Psoas muscle (tissue), 8 donors: Measurements from ENCODE around the gene TFAM. TPM values are rescaled to one million over a fixed set of nuclear protein-coding genes. Genes with fewer than 3 reads are reported as not detected.

Experiments used
- ATAC-seq, 4 donors: fragments of 200-7000 bp; cut with Tn5 transposase; one replicate each; pipeline ENCODE4 v1.9.1; 2020; ENCODE audit warnings: moderate library complexity in 3 of 4, mild to moderate bottlenecking in 2 of 4
- DNase-seq, 2 donors: peaks; one replicate each; pipeline ENCODE4 v3.0.0-alpha.2; 2020
- H3K27ac ChIP-seq: fragments of 200-600 bp; one replicate; pipeline ENCODE4 v1.8.0; 2022
- H3K27me3 ChIP-seq, 3 donors: fragments of 200-600 bp in 1 of 3; one replicate each; pipeline versions ENCODE4 v1.6.1 to v1.8.0; 2013 to 2022; ENCODE audit warnings: low read length in 2 of 3, mild to moderate bottlenecking in 2 of 3, moderate library complexity in 1 of 3; ENCODE audit not compliant: insufficient read depth in 3 of 3
- H3K36me3 ChIP-seq, 2 donors: fragments of 200-600 bp in 1 of 2; one replicate each; pipeline versions ENCODE4 v1.6.1 to v1.8.0; 2013 to 2022; ENCODE audit warnings: low read depth in 1 of 2, mild to moderate bottlenecking in 1 of 2, moderate library complexity in 1 of 2; ENCODE audit not compliant: insufficient read depth in 1 of 2
- H3K4me1 ChIP-seq: fragments of 200-600 bp; one replicate; pipeline ENCODE4 v1.8.0; 2022
- H3K4me3 ChIP-seq: fragments of 200-600 bp; one replicate; pipeline ENCODE4 v1.8.0; 2022; ENCODE audit warnings: mild to moderate bottlenecking
- H3K9me3 ChIP-seq: fragments of 200-600 bp; one replicate; pipeline ENCODE4 v1.8.0; 2022
- CTCF ChIP-seq: fragments of 200-600 bp; IDR thresholded peaks from one replicate; pipeline ENCODE4 v1.8.0; 2022; ENCODE audit warnings: antibody characterized with exemption
- WGBS, 3 donors: extraction: QIAGEN DNeasy Blood & Tissue Kit; methylation state at CpG; one replicate each; pipeline versions ENCODE4 v1.1.6 to v1.1.7; 2013; 5-methylcytosine and 5-hydroxymethylcytosine counted together
- intact Hi-C, 2 donors: fragments of 100-400 bp; cut with DNase I; formaldehyde crosslinking; loops; one replicate each; pipeline versions ENCODE4 v1.11.0 to v1.14.2; 2022
- polyA plus RNA-seq, 3 donors: library from polyadenylated mRNA; stranded (reverse); fragments of 200-250 nt; gene quantifications; one replicate each; pipeline ENCODE4 v1.2.3, GENCODE V29; 2013
- total RNA-seq, 4 donors: library from RNA; stranded (reverse); fragmentation: NEBNext Ultra II Directional in 2 of 4; extraction: Animal tissue kit (Norgen Biotek cat#: 25700) in 2 of 4; gene quantifications; one replicate each; pipeline versions ENCODE4 v1.2.1 to v1.2.4, GENCODE V29; 2021 to 2023
- donor health status: healthy with polysubstance abuse.
- donor health status: DM: no; HTN: no; CAD: no; lungs with moderate emphysema.
- donor health status: Bipolar disorder and iron deficiency.
- donor health status: healthy.
- donor health status: DM: yes; HTN: yes; CAD: no.
- donor health status: DM: no; HTN: no; CAD: no.
- donor health status: DM: no; HTN: no; CAD: no.
- donor health status: DM: yes; HTN: yes; CAD: no.

Gene TFAM
- total and polyA plus RNA-seq, 7 donors, result 10.0 to 36.0 (median 24.4) TPM

- Histone ChIP-seq H3K4me3 (no peak overlapping the region), H3K4me1 (peaks cover 15% of the 10 kb centered on the region), H3K27ac (peak overlapping the region; percentile 66), H3K27me3 (no peaks in the 10 kb centered on the region), H3K9me3 (no peaks in the 10 kb centered on the region), H3K36me3 (peaks cover 0 to 13% of the 10 kb centered on the region in 2 donors)
- 50 to 60% (median 54%) methylated on average over 3 of the region's 3 CpGs for WGBS, 3 donors
- TF ChIP-seq CTCF, result no peak
- DNase-seq (no peak), ATAC-seq (peak; percentile 87 to 94 (median 88))
- intact Hi-C loops, result no loop called here
These were observed 11.8 kb upstream of the TFAM start for GRCh38 chr10:58373442-58373827.

- ATAC-seq (no peak), DNase-seq (no peak)
- WGBS, 3 donors, result 69 to 93% (median 79%) methylated on average over 2 of the region's 2 CpGs
- Histone ChIP-seq H3K4me1 (peaks cover 15% of the 10 kb centered on the region), H3K27me3 (no peaks in the 10 kb centered on the region), H3K4me3 (no peak overlapping the region), H3K9me3 (no peaks in the 10 kb centered on the region), H3K27ac (no peak overlapping the region), H3K36me3 (peaks cover 0 to 13% of the 10 kb centered on the region in 2 donors)
- TF ChIP-seq CTCF, result no peak
- intact Hi-C loops, result loop anchor here in 1 of 2 donors (10.0 kb wide), 1 partner anchor 198 kb away; no protein-coding TSS in a partner anchor
These were observed 2.7 kb upstream of the TFAM start for GRCh38 chr10:58382489-58382995.

GRCh38 chr10:58384095-58384494 is 1.1 kb upstream of the TFAM start:
- intact Hi-C loops, result loop anchor here in 1 of 2 donors (2.0 to 10.0 kb wide), 2 partner anchors 49 to 199 kb away; partner anchors contain the start of gene UBE2D1

GRCh38 chr10:58384544-58384998 is 639 bp upstream of the TFAM start:
- Histone ChIP-seq H3K36me3 (peaks cover 0 to 33% of the 10 kb centered on the region in 2 donors), H3K27me3 (no peaks in the 10 kb centered on the region), H3K27ac (peak overlapping the region; percentile 93), H3K9me3 (no peaks in the 10 kb centered on the region), H3K4me1 (peaks cover 15% of the 10 kb centered on the region), H3K4me3 (peak overlapping the region; percentile 92)
- no peak for TF ChIP-seq CTCF
- DNase-seq (no peak), ATAC-seq (peak in 1 of 4 donors; percentile 5)
- 0 to 2% (median 0%) methylated on average over 12 of the region's 12 CpGs for WGBS, 3 donors
- intact Hi-C loops, result loop anchor here in 1 of 2 donors (2.0 to 10.0 kb wide), 2 partner anchors 50 to 200 kb away; partner anchors contain the start of gene UBE2D1

More at GRCh38 chr10:58384095-58384494, 1.1 kb upstream of the TFAM start:
- ATAC-seq (no peak), DNase-seq (no peak)
- no peaks in the 10 kb centered on the region for H3K9me3 ChIP-seq
- WGBS, 3 donors, result 47 to 61% (median 50%) methylated on average over 3 of the region's 3 CpGs
- no peaks in the 10 kb centered on the region for H3K27me3 ChIP-seq
- TF ChIP-seq CTCF, result no peak
- peak overlapping the region; percentile 92 for H3K4me3 ChIP-seq
- peaks cover 15% of the 10 kb centered on the region for H3K4me1 ChIP-seq
- peaks cover 0 to 28% of the 10 kb centered on the region in 2 donors for H3K36me3 ChIP-seq
- H3K27ac ChIP-seq, result peak overlapping the region; percentile 93
